Activated T-cell treated with anti-CD3 and anti-CD28 coated beads, Interleukin-2, amount 50 U/mL, for 72 hours (primary cell): ENCODE measurements around the gene TMEM69. TPM values are rescaled to one million over a fixed set of nuclear protein-coding genes. Genes with fewer than 3 reads are reported as not detected.
"Not testable (repeated sequence)": the region's sequence is repeated elsewhere in the genome, so short reads cannot be mapped to it uniquely, and the experiment has no call there.

Source experiments
- ATAC-seq, 2 donors: fragments of 150-1000 bp; cut with Tn5 transposase; replicated peaks in 1 of 2; 2 replicates each; pipeline ENCODE4 v1.10.0; 2021; ENCODE audit warnings: moderate library complexity in 2 of 2, mild to moderate bottlenecking in 1 of 2
- DNase-seq, 2 donors: peaks; one replicate each; pipeline ENCODE4 v3.0.0; 2021 to 2022; ENCODE audit warnings: mixed read lengths in 1 of 2
- H3K27ac Mint-ChIP-seq: one replicate; pipeline ENCODE4 v1.8.0; 2022; ENCODE audit warnings: mild to moderate bottlenecking, moderate library complexity, mixed read lengths
- H3K27me3 Mint-ChIP-seq: one replicate; pipeline ENCODE4 v1.8.0; 2022; ENCODE audit warnings: low read depth, mixed read lengths
- H3K36me3 Mint-ChIP-seq, 2 donors: one replicate each; pipeline ENCODE4 v1.8.0; 2022; ENCODE audit warnings: mixed read lengths in 2 of 2, mild to moderate bottlenecking in 1 of 2; ENCODE audit not compliant: insufficient read depth in 2 of 2
- H3K4me1 Mint-ChIP-seq: one replicate; pipeline ENCODE4 v1.8.0; 2022; ENCODE audit warnings: low read depth, mixed read lengths
- H3K4me3 Mint-ChIP-seq, 2 donors: one replicate each; pipeline ENCODE4 v1.8.0; 2022; ENCODE audit warnings: mild to moderate bottlenecking in 2 of 2, mixed read lengths in 2 of 2, moderate library complexity in 2 of 2
- H3K9me3 Mint-ChIP-seq, 2 donors: one replicate each; pipeline ENCODE4 v1.8.0; 2022; ENCODE audit warnings: mixed read lengths in 2 of 2
- total RNA-seq, 2 donors: library from RNA; stranded (reverse); gene quantifications; one replicate each; pipeline ENCODE4 v1.2.3, GENCODE V29; 2022

The TMEM69 gene
- total RNA-seq, 2 donors from 2014 or later, result 28.3 to 30.3 TPM

DNA sequence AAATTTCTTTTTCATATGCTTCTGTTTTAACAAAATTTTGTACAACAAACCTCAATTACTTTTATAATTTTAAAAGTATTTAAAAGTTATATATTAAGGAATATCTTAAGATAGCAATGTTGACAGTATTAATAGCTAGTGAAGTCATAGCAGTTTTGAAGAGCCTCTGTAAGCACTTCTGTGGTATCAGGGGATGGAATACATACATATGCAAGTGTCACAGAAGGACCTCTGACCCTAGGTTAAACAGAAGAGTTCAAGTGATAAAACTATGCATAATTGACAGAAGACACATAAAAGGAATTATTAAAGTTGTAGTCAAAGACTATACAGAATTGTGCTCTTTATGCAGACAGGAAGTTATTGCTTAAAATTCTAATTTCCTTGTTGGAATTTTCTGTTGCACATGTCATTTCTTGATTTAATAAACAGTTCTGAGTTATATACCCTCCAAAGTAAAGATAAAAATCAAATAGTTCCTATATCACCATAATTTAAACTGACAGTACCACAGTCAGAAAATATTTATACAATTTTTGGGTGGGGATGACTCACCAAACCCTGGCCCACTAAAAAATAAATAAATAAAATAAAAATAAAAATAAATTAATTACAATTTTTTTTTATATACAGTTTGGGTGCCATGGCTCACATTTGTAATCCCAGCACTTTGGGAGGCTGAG is 35.4 kb downstream of the TMEM69 start:
- Mint-ChIP-seq H3K27ac (no peak overlapping the region), H3K4me3 (no peak overlapping the region), H3K36me3 (peaks cover 0 to 2% of the 10 kb centered on the region in 2 donors), H3K9me3 (no peaks in the 10 kb centered on the region), H3K27me3 (no peaks in the 10 kb centered on the region), H3K4me1 (no peaks in the 10 kb centered on the region)
- ATAC-seq, result no peak
- DNase-seq, result no peak

DNA sequence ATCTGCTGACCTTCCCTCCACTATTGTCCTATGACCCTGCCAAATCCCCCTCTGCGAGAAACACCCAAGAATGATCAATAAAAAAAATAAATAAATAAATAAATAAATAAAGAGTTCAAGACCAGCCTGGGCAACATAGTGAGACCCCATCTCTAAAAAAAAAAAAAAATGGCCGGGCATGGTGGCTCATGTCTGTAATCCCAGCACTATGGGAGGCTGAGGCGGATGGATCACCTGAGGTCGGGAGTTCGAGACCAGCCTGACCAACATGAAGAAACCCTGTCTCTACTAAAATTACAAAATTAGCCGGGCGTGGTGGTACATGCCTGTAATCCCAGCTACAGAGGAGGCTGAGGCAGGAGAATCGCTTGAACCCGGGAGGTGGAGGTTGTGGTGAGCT is 38.0 kb downstream of the TMEM69 start:
- not testable (repeated sequence) for DNase-seq, H3K4me1 Mint-ChIP-seq, H3K27ac Mint-ChIP-seq, H3K4me3 Mint-ChIP-seq, H3K36me3 Mint-ChIP-seq, H3K9me3 Mint-ChIP-seq, ATAC-seq, H3K27me3 Mint-ChIP-seq

DNA sequence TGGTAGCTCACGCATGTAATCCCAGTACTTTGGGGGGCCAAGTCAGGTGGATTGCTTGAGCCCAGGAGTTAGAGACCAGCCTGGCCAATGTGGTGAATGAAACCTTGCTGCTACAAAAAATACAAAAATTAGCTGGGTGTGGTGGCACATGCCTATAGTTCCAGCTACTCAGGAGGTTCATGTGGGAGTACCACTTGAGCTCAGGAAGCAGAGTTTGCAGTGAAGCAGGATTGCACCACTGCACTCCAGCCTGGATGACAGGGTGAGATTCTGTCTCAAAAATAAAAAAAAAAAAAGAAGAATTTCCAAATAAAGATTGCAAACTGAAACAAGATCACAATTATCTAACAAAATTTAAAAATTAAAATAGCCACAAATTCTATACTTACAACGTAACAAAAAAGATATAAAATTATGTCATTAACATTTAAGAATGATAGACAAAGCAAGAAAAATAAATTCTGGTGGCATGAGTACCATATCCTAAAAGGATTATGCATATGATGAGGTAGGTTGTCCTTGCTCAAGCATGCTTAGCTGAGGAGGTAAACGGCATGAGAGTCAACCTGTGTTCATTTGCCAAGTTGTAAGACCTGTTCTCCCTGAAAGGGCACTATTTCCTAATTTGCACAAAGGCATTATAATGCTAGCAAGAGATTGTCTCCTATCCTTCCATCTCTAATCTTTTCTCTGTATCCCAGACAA is 42.2 kb downstream of the TMEM69 start:
- no peak overlapping the region for H3K4me3 Mint-ChIP-seq
- H3K9me3 Mint-ChIP-seq, result no peaks in the 10 kb centered on the region
- H3K27me3 Mint-ChIP-seq, result no peaks in the 10 kb centered on the region
- no peak for ATAC-seq
- H3K4me1 Mint-ChIP-seq, result peaks cover 9% of the 10 kb centered on the region
- peak overlapping the region; percentile 50 for H3K27ac Mint-ChIP-seq
- no peak for DNase-seq
- peaks cover 0 to 2% of the 10 kb centered on the region in 2 donors for H3K36me3 Mint-ChIP-seq

DNA sequence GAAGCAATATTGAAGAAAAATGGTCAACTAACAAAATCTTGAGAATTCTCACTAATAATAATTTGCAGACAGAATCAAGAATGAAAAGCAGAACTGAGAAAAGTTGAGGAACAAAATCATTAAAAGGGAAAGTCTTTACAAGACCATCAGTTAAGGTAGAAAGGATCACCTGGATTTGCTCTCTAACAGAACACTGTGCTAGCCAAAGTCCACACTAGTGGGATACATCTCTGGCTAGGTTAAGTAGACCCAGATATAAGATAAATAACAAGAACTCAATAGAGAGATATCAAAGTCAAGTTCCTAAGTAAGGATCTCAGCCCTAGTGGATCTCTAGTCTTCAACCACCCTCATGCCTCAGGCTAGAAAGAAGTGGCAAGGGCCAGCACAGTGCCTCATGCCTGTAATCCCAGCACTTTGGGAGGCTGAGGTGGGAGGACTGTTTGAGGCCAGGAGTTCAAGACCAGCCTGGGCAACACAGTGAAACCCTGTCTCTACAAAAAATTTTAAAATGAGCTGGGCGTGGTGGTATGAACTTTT is 42.9 kb downstream of the TMEM69 start:
- Mint-ChIP-seq H3K27ac (peak overlapping the region; percentile 50), H3K9me3 (no peaks in the 10 kb centered on the region), H3K36me3 (peaks cover 0 to 2% of the 10 kb centered on the region in 2 donors), H3K4me1 (peaks cover 9% of the 10 kb centered on the region), H3K27me3 (no peaks in the 10 kb centered on the region), H3K4me3 (no peak overlapping the region)
- no peak for DNase-seq
- no peak for ATAC-seq

DNA sequence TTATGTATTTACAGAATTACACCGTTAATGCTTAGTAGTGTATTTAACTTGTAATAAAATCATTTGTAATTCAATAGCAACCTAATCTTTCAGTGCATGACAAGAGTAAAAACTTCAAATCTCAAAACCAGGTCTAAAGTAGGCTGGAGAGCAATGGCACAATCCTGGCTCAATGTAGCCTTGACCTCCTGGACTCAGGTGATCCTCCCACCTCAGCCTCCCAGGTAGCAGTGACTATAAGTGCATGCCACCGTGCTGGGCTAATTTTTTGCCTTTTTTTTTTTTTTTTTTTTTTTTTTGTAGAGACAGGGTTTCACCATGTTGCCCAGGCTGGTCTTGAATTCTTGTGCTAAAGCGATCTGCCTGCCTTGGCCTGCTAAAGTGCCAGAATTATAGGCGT is 51.2 kb downstream of the TMEM69 start:
- no peak overlapping the region for H3K4me3 Mint-ChIP-seq
- H3K27ac Mint-ChIP-seq, result no peak overlapping the region
- DNase-seq (no peak), ATAC-seq (no peak)
- no peaks in the 10 kb centered on the region for H3K27me3 Mint-ChIP-seq
- H3K9me3 Mint-ChIP-seq, result no peaks in the 10 kb centered on the region
- peaks cover 5 to 11% of the 10 kb centered on the region in 2 donors for H3K36me3 Mint-ChIP-seq
- peaks cover 4% of the 10 kb centered on the region for H3K4me1 Mint-ChIP-seq

DNA sequence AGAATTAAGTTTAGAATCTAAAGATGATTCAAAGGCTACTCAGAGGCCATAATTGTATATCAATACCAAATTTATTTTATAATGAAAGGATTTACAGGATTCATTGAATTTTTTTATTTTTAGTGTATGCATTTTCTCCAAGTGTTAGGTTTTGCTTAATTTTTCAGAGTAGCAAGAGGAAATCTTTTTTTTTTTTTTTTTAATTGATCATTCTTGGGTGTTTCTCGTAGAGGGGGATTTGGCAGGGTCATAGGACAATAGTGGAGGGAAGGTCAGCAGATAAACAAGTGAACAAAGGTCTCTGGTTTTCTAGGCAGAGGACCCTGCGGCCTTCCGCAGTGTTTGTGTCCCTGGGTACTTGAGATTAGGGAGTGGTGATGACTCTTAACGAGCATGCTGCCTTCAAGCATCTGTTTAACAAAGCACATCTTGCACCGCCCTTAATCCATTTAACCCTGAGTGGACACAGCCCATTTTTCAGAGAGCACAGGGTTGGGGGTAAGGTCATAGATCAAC is 51.7 kb downstream of the TMEM69 start:
- H3K27me3 Mint-ChIP-seq, DNase-seq, H3K9me3 Mint-ChIP-seq, ATAC-seq, H3K27ac Mint-ChIP-seq, H3K4me1 Mint-ChIP-seq, H3K4me3 Mint-ChIP-seq: not testable (repeated sequence)
- H3K36me3 Mint-ChIP-seq, result peaks cover 5 to 11% of the 10 kb centered on the region in 2 donors

Other genes starting within 250 kb of the TMEM69 start
- gene TESK2, start 197.0 kb upstream of the TMEM69 start, total RNA-seq, result 1 to 10 TPM; 5.9 to 8.8 TPM
- 10 to 100 TPM; 15.2 to 15.5 TPM for gene CCDC163, start 188.1 kb upstream of the TMEM69 start, total RNA-seq
- 1 to 10 TPM; 3.4 to 4.7 TPM for gene MMACHC, start 187.9 kb upstream of the TMEM69 start, total RNA-seq
- 100 to 1,000 TPM; 128 to 146 TPM for gene PRDX1, start 166.3 kb upstream of the TMEM69 start, total RNA-seq
- gene AKR1A1, start 137.4 kb upstream of the TMEM69 start, total RNA-seq, result 100 to 1,000 TPM; 155 to 178 TPM
- 100 to 1,000 TPM; 214 to 241 TPM for gene NASP, start 104.1 kb upstream of the TMEM69 start, total RNA-seq
- 1 to 10 TPM; 5.2 to 5.9 TPM for gene CCDC17, start 64.1 kb upstream of the TMEM69 start, total RNA-seq
- gene GPBP1L1, start 1.6 kb upstream of the TMEM69 start, total RNA-seq, result 100 to 1,000 TPM; 140 to 146 TPM
- 10 to 100 TPM; 19.1 to 20.3 TPM for gene IPP, start 62.5 kb downstream of the TMEM69 start, total RNA-seq
- 10 to 100 TPM; 20.7 to 21.0 TPM for gene MAST2, start 115.4 kb downstream of the TMEM69 start, total RNA-seq